A673 (cell line): ENCODE data around the gene TNFSF9. TPM values are rescaled to one million over a fixed set of nuclear protein-coding genes. Genes with fewer than 3 reads are reported as not detected.

Experiments
- BruUV-seq: library from RNA; stranded (reverse); fragments of 400-500 nt; replicated peaks from 2 replicates; lab custom pipeline; 2021; lab: Mats Ljungman, UMichigan
- CTCF ChIA-PET: fragments of 300-600 bp; sonication (Branson Sonifier 250); formaldehyde crosslinking; loops from one replicate; lab custom pipeline; 2022; ENCODE audit warnings: antibody characterized with exemption; lab: Charles Lee
- POLR2A ChIA-PET: fragments of 300-600 bp; sonication (Branson Sonifier 250); formaldehyde crosslinking; loops from one replicate; lab custom pipeline; 2022; ENCODE audit warnings: antibody characterized with exemption; ENCODE audit not compliant: low non-redundant PET; lab: Charles Lee
- DNase-seq: peaks from one replicate; pipeline ENCODE4 v3.0.0-alpha.2; 2015; ENCODE audit warnings: low spot score
- H3K27ac ChIP-seq: fragments of 200-600 bp; sonication (generic); 2 replicates; pipeline ENCODE4 v1.5.1; 2016; ENCODE audit warnings: mixed run types, low read depth, mild to moderate bottlenecking, mixed read lengths, antibody characterized with exemption, low read length; ENCODE audit not compliant: poor library complexity, severe bottlenecking
- H3K27me3 ChIP-seq: fragments of 200-600 bp; sonication (generic); replicated peaks from 2 replicates; pipeline ENCODE4 v1.6.1; 2017; ENCODE audit warnings: mixed run types, low read depth, mild to moderate bottlenecking, mixed read lengths, antibody characterized with exemption, low read length; ENCODE audit not compliant: insufficient read depth, poor library complexity
- H3K36me3 ChIP-seq: fragments of 200-600 bp; sonication (generic); 2 replicates; pipeline ENCODE4 v1.6.1; 2016; ENCODE audit warnings: mixed run types, mild to moderate bottlenecking, mixed read lengths, antibody characterized with exemption, low read length; ENCODE audit not compliant: insufficient read depth, poor library complexity, severe bottlenecking
- H3K4me1 ChIP-seq: fragments of 200-600 bp; sonication (generic); 2 replicates; pipeline ENCODE4 v1.6.1; 2017; ENCODE audit warnings: mixed run types, mild to moderate bottlenecking, mixed read lengths, antibody characterized with exemption, low read length; ENCODE audit not compliant: insufficient read depth, poor library complexity, severe bottlenecking
- H3K4me3 ChIP-seq: fragments of 200-600 bp; sonication (generic); 2 replicates; pipeline ENCODE4 v1.5.1; 2016; ENCODE audit warnings: low read depth, mixed run types, mild to moderate bottlenecking, mixed read lengths, low read length; ENCODE audit not compliant: poor library complexity, severe bottlenecking
- H3K9me3 ChIP-seq: fragments of 200-600 bp; sonication (generic); 2 replicates; pipeline ENCODE4 v1.6.1; 2016; ENCODE audit warnings: mixed run types, low read depth, mild to moderate bottlenecking, mixed read lengths, antibody characterized with exemption, low read length; ENCODE audit not compliant: poor library complexity, severe bottlenecking
- EZH2 ChIP-seq: fragments of 200-600 bp; sonication (generic); IDR thresholded peaks from 2 replicates; pipeline ENCODE4 v1.6.1; 2017; ENCODE audit warnings: borderline replicate concordance, low read depth, mild to moderate bottlenecking, mixed read lengths, antibody characterized with exemption, low read length; ENCODE audit not compliant: poor library complexity, severe bottlenecking
- intact Hi-C: fragments of 100-400 bp; cut with micrococcal nuclease; formaldehyde crosslinking; loops from one replicate; pipeline ENCODE4 v1.10.0; 2022; ENCODE audit not compliant: unreplicated experiment
- total RNA-seq: library from RNA; stranded (reverse); gene quantifications from 2 replicates; pipeline ENCODE4 v1.2.3, GENCODE V29; 2021
- TF ChIP-seq, protein P1 (sequence below): fragments of 300-800, 200-600 bp; sonication (generic); conservative IDR thresholded peaks from 2 replicates; pipeline ENCODE4 v1.5.1; 2017; ENCODE audit warnings: low read depth, mild to moderate bottlenecking, antibody characterized with exemption, low read length, moderate library complexity, mixed read lengths

TNFSF9 gene
- total RNA-seq, 1 experiment from 2014 or later, result 11.1 TPM

DNA sequence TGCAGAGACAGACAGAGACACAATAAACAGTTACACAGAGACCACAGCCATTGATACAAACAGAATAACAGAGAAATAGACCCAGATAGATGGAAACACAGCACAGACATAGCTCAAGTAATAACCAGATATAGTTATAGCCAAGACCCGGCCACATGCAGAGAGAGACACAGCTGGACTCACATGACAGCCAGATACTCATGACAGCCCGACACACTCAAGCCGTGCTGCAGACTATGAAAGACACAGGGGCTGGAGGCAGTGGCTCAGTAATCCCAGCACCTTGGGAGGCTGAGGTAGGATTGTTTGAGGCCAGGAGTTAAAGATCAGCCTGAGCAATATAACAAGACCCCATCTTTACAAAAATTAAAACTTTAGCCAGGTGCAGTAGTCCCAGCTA lies 47.6 kb upstream of the TNFSF9 start:
- BruUV-seq, result no TSS peak
- Histone ChIP-seq H3K27me3 (no peaks in the 10 kb centered on the region), H3K9me3 (no peaks in the 10 kb centered on the region), H3K36me3 (no peaks in the 10 kb centered on the region), H3K4me1 (no peaks in the 10 kb centered on the region), H3K27ac (no peak overlapping the region), H3K4me3 (no peak overlapping the region)
- ChIA-PET POLR2A (no interaction called here), CTCF (no interaction called here)
- TF ChIP-seq, protein P1, sequence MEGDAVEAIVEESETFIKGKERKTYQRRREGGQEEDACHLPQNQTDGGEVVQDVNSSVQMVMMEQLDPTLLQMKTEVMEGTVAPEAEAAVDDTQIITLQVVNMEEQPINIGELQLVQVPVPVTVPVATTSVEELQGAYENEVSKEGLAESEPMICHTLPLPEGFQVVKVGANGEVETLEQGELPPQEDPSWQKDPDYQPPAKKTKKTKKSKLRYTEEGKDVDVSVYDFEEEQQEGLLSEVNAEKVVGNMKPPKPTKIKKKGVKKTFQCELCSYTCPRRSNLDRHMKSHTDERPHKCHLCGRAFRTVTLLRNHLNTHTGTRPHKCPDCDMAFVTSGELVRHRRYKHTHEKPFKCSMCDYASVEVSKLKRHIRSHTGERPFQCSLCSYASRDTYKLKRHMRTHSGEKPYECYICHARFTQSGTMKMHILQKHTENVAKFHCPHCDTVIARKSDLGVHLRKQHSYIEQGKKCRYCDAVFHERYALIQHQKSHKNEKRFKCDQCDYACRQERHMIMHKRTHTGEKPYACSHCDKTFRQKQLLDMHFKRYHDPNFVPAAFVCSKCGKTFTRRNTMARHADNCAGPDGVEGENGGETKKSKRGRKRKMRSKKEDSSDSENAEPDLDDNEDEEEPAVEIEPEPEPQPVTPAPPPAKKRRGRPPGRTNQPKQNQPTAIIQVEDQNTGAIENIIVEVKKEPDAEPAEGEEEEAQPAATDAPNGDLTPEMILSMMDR, result no peak
- TF ChIP-seq EZH2, result no peak
- intact Hi-C loops, result no loop called here
- no peak for DNase-seq

GRCh38 chr19:6484230-6484629 lies 46.6 kb upstream of the TNFSF9 start:
- Histone ChIP-seq H3K4me3 (no peak overlapping the region), H3K4me1 (no peaks in the 10 kb centered on the region), H3K9me3 (no peaks in the 10 kb centered on the region), H3K27ac (no peak overlapping the region), H3K27me3 (no peaks in the 10 kb centered on the region), H3K36me3 (no peaks in the 10 kb centered on the region)
- BruUV-seq, result no TSS peak
- TF ChIP-seq, protein P1, result no peak
- TF ChIP-seq EZH2, result no peak
- intact Hi-C loops, result no loop called here
- CTCF ChIA-PET, result no interaction called here
- no peak for DNase-seq
- POLR2A ChIA-PET, result no interaction called here

GRCh38 chr19:6484831-6485230 lies 46.0 kb upstream of the TNFSF9 start:
- ChIA-PET POLR2A (no interaction called here), CTCF (no interaction called here)
- no peak overlapping the region for H3K27ac ChIP-seq
- no peak overlapping the region for H3K4me3 ChIP-seq
- H3K9me3 ChIP-seq, result no peaks in the 10 kb centered on the region
- H3K4me1 ChIP-seq, result no peaks in the 10 kb centered on the region
- no TSS peak for BruUV-seq
- intact Hi-C loops, result no loop called here
- no peaks in the 10 kb centered on the region for H3K27me3 ChIP-seq
- H3K36me3 ChIP-seq, result no peaks in the 10 kb centered on the region
- no peak for TF ChIP-seq EZH2
- TF ChIP-seq, protein P1, result no peak
- DNase-seq, result no peak
